T-cell (primary cell): ENCODE data around the gene CDK17. TPM values are rescaled to one million over a fixed set of nuclear protein-coding genes. Genes with fewer than 3 reads are reported as not detected.
A peak's percentile ranks its signal among the peaks of the same experiment; 100 is the strongest.

ENCODE experiments used
- ATAC-seq, 4 experiments: fragments of 200-7000 bp in 3 of 4; fragments of 150-1000 bp in 1 of 4; cut with Tn5 transposase; replicated peaks in 1 of 4; 1 replicate in 3 of 4; 2 replicates in 1 of 4; pipeline ENCODE4 v1.10.0; 2021; ENCODE audit warnings: moderate library complexity in 3 of 4, mild to moderate bottlenecking in 2 of 4, moderate number of reproducible peaks in 1 of 4
- CTCF ChIA-PET, 2 donors: fragments of 300-600 bp; sonication (Branson Sonifier 250); formaldehyde crosslinking; loops; one replicate each; lab custom pipeline; 2022; ENCODE audit warnings: antibody characterized with exemption in 2 of 2; lab: Charles Lee
- POLR2A ChIA-PET, 2 donors: fragments of 300-600 bp; sonication (Branson Sonifier 250); formaldehyde crosslinking; loops; one replicate each; lab custom pipeline; 2022; ENCODE audit warnings: antibody characterized with exemption in 2 of 2; lab: Charles Lee
- DNase-seq, 35 experiments: peaks; one replicate each; pipeline versions ENCODE4 v3.0.0 to v3.0.0-alpha.2; 2013 to 2023
- H3K27ac ChIP-seq: one replicate; pipeline ENCODE4 v1.5.1; 2013; ENCODE audit warnings: low read length
- H3K27me3 ChIP-seq, 2 experiments: replicated peaks in 1 of 2; 1 replicate in 1 of 2; 2 replicates in 1 of 2; pipeline versions ENCODE4 v1.6.1 to v1.7.0; 2013; ENCODE audit warnings: low read length in 1 of 2, mixed read lengths in 1 of 2; ENCODE audit not compliant: control insufficient read depth in 2 of 2, insufficient read depth in 2 of 2; ENCODE audit errors: extremely low read depth in 1 of 2
- H3K36me3 ChIP-seq, 2 donors: 1 replicate in 1 of 2; 2 replicates in 1 of 2; pipeline versions ENCODE4 v1.6.1 to v1.7.0; 2013; ENCODE audit warnings: low read length in 1 of 2; ENCODE audit not compliant: control insufficient read depth in 2 of 2, insufficient read depth in 1 of 2; ENCODE audit errors: extremely low read depth in 1 of 2
- H3K4me1 ChIP-seq, 2 experiments: 1 replicate in 1 of 2; 2 replicates in 1 of 2; pipeline versions ENCODE4 v1.6.1 to v1.7.0; 2013; ENCODE audit warnings: low read length in 2 of 2, mixed read lengths in 1 of 2; ENCODE audit not compliant: insufficient read depth in 2 of 2, control insufficient read depth in 1 of 2; ENCODE audit errors: extremely low read depth in 1 of 2
- H3K4me3 ChIP-seq, 2 donors: 1 replicate in 1 of 2; 2 replicates in 1 of 2; pipeline versions ENCODE4 v1.5.1 to v1.7.0; 2013; ENCODE audit warnings: mild to moderate bottlenecking in 2 of 2, low read length in 1 of 2, moderate library complexity in 1 of 2; ENCODE audit not compliant: control insufficient read depth in 1 of 2; ENCODE audit errors: extremely low read depth in 1 of 2
- H3K9me3 ChIP-seq: 2 replicates; pipeline ENCODE4 v1.7.0; 2013
- H3K27ac Mint-ChIP-seq, 2 donors: one replicate each; pipeline ENCODE4 v1.8.0; 2020 to 2021; ENCODE audit warnings: mild to moderate bottlenecking in 2 of 2, mixed read lengths in 2 of 2
- H3K27me3 Mint-ChIP-seq, 2 donors: one replicate each; pipeline ENCODE4 v1.8.0; 2021 to 2022; ENCODE audit warnings: mixed read lengths in 2 of 2
- H3K36me3 Mint-ChIP-seq: one replicate; pipeline ENCODE4 v1.8.0; 2021; ENCODE audit warnings: mixed read lengths
- H3K4me1 Mint-ChIP-seq, 3 donors: one replicate each; pipeline ENCODE4 v1.8.0; 2020 to 2022; ENCODE audit warnings: mixed read lengths in 3 of 3, mild to moderate bottlenecking in 1 of 3
- H3K4me3 Mint-ChIP-seq, 3 donors: one replicate each; pipeline ENCODE4 v1.8.0; 2020 to 2022; ENCODE audit warnings: mild to moderate bottlenecking in 3 of 3, mixed read lengths in 3 of 3, moderate library complexity in 3 of 3
- H3K9me3 Mint-ChIP-seq, 3 donors: one replicate each; pipeline ENCODE4 v1.8.0; 2020 to 2022; ENCODE audit warnings: mixed read lengths in 3 of 3
- WGBS: methylation state at CpG from one replicate; pipeline ENCODE4 v1.1.5; 2013; ENCODE audit warnings: missing lambda C conversion rate; ENCODE audit not compliant: insufficient coverage; 5-methylcytosine and 5-hydroxymethylcytosine counted together
- total RNA-seq, 35 experiments: library from RNA in 6 of 35; stranded (reverse) in 6 of 35; fragments of 120-200 nt in 1 of 35; gene quantifications; one replicate each; pipeline versions ENCODE4 v1.2.1 to v1.2.4 and lab custom pipeline; 2013 to 2026

Gene CDK17
- total RNA-seq, 5 donors from 2014 or later (not counting 1 experiment from before 2014, with no cell fraction given) = 56.4 to 114 (median 72.2) TPM

DNA sequence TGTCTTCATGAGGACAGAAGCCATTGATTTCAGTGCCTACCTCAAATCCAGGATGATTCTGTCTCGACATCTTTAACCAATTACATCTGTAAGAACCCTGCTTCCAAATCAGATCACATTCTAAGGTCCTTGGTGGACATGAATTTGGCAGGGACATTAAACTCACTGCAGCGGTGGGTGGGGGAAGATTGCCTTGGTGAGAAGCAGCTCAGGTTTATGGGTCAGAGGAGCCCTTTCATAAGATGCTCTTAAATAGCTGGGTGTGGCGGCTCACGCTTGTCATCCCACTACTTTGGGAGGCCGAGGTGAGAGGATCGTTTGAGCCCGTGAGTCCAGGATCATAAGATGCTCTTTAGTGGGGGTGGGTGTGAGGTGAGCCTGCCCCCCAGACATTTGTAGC is 163.2 kb downstream of the CDK17 start:
- Mint-ChIP-seq H3K4me3 (peak overlapping the region; percentile 7 to 54 (median 21)), H3K27me3 (no peaks in the 10 kb centered on the region), H3K27ac (peak overlapping the region; percentile 79 to 83), H3K9me3 (no peaks in the 10 kb centered on the region), H3K36me3 (peaks cover 40% of the 10 kb centered on the region), H3K4me1 (peaks cover 72 to 86% (median 75%) of the 10 kb centered on the region in 3 donors)
- Histone ChIP-seq H3K27me3 (no peaks in the 10 kb centered on the region), H3K36me3 (peaks cover under 1 to 5% of the 10 kb centered on the region in 2 donors), H3K4me1 (peaks cover 35 to 71% of the 10 kb centered on the region in 2 experiments), H3K4me3 (no peak overlapping the region), H3K9me3 (no peaks in the 10 kb centered on the region), H3K27ac (peak overlapping the region; percentile 48)
- ChIA-PET POLR2A (no interaction called here), CTCF (interaction anchor here (0.5 to 0.8 kb wide), 3 partner anchors 279 to 280 kb away, joined by 3 to 5 read pairs (median 4); no protein-coding TSS in a partner anchor)
- DNase-seq (no peak), ATAC-seq (no peak)
- WGBS = 80% methylated on average over 5 of the region's 7 CpGs

GRCh38 chr12:96236221-96236822 is 163.9 kb downstream of the CDK17 start:
- Histone ChIP-seq H3K4me1 (peaks cover 30 to 64% of the 10 kb centered on the region in 2 experiments), H3K27ac (peak overlapping the region; percentile 48), H3K4me3 (no peak overlapping the region), H3K36me3 (peaks cover 5 to 10% of the 10 kb centered on the region in 2 donors), H3K9me3 (no peaks in the 10 kb centered on the region), H3K27me3 (no peaks in the 10 kb centered on the region)
- Mint-ChIP-seq H3K36me3 (peaks cover 38% of the 10 kb centered on the region), H3K4me1 (peaks cover 66 to 83% (median 72%) of the 10 kb centered on the region in 3 donors), H3K9me3 (no peaks in the 10 kb centered on the region), H3K27me3 (no peaks in the 10 kb centered on the region), H3K4me3 (peak overlapping the region in 2 of 3 donors; percentile 13 to 54), H3K27ac (peak overlapping the region; percentile 79 to 83)
- ChIA-PET POLR2A (no interaction called here), CTCF (interaction anchor here (0.6 to 0.7 kb wide), 2 partner anchors 29 to 218 kb away, joined by 3 to 4 read pairs; no protein-coding TSS in a partner anchor)
- ATAC-seq (peak; percentile 42 to 78 (median 48)), DNase-seq (peak in 23 of 35 experiments; percentile 7 to 70 (median 30))
- 44% methylated on average over 11 of the region's 18 CpGs for WGBS

DNA sequence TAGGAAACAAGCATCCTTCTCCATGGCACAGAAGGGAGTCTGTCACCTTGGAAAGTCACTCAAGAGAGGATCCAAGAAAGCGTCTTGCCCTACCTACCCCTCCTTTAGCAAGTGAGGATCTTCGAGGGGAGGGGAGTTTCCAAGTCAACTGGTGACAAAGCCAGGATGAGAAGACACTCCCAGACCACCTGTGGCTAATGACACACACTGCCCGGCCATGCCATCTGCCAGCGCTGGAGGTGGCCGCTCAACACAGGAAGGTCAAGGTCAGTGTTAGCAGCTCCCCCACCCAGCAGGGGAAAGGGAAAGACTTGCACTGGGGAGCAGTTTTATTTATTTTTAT is 164.8 kb downstream of the CDK17 start:
- ChIA-PET POLR2A (no interaction called here), CTCF (interaction anchor here in 1 of 2 donors (0.6 to 0.7 kb wide), 2 partner anchors 30 to 282 kb away, joined by 3 read pairs; no protein-coding TSS in a partner anchor)
- Mint-ChIP-seq H3K4me3 (peak overlapping the region in 2 of 3 donors; percentile 39 to 54), H3K4me1 (peaks cover 58 to 76% (median 65%) of the 10 kb centered on the region in 3 donors), H3K27ac (peak overlapping the region; percentile 52 to 75), H3K9me3 (no peaks in the 10 kb centered on the region), H3K27me3 (no peaks in the 10 kb centered on the region), H3K36me3 (peaks cover 35% of the 10 kb centered on the region)
- peak overlapping the region; percentile 6 for H3K27ac ChIP-seq
- peaks cover 30 to 56% of the 10 kb centered on the region in 2 experiments for H3K4me1 ChIP-seq
- no CpG with 5 or more reads among the region's 5 CpGs for WGBS
- DNase-seq = no peak
- H3K9me3 ChIP-seq = no peaks in the 10 kb centered on the region
- ATAC-seq = no peak
- peaks cover 9 to 12% of the 10 kb centered on the region in 2 donors for H3K36me3 ChIP-seq
- H3K27me3 ChIP-seq = no peaks in the 10 kb centered on the region
- no peak overlapping the region for H3K4me3 ChIP-seq

GRCh38 chr12:96234591-96235483 is 165.4 kb downstream of the CDK17 start:
- 88% methylated on average over 11 of the region's 22 CpGs for WGBS
- POLR2A ChIA-PET = no interaction called here

GRCh38 chr12:96233939-96234461 is 166.2 kb downstream of the CDK17 start:
- Histone ChIP-seq H3K27me3 (no peaks in the 10 kb centered on the region), H3K4me3 (no peak overlapping the region), H3K4me1 (peaks cover 24 to 43% of the 10 kb centered on the region in 2 experiments), H3K9me3 (no peaks in the 10 kb centered on the region), H3K36me3 (peaks cover 11 to 12% of the 10 kb centered on the region in 2 donors), H3K27ac (no peak overlapping the region)
- ATAC-seq = no peak
- Mint-ChIP-seq H3K9me3 (no peaks in the 10 kb centered on the region), H3K4me1 (peaks cover 45 to 66% (median 58%) of the 10 kb centered on the region in 3 donors), H3K4me3 (no peak overlapping the region), H3K27me3 (no peaks in the 10 kb centered on the region), H3K27ac (peak overlapping the region in 1 of 2 donors; percentile 34), H3K36me3 (peaks cover 34% of the 10 kb centered on the region)
- WGBS = 96% methylated on average over 11 of the region's 15 CpGs
- CTCF ChIA-PET = no interaction called here
- POLR2A ChIA-PET = no interaction called here
- DNase-seq = no peak

More at GRCh38 chr12:96234591-96235483, 165.4 kb downstream of the CDK17 start:
- H3K9me3 Mint-ChIP-seq = no peaks in the 10 kb centered on the region
- H3K4me3 Mint-ChIP-seq = peak overlapping the region in 1 of 3 donors; percentile 54
- no peak overlapping the region for H3K4me3 ChIP-seq
- peaks cover 52 to 70% (median 60%) of the 10 kb centered on the region in 3 donors for H3K4me1 Mint-ChIP-seq
- peaks cover 11 to 12% of the 10 kb centered on the region in 2 donors for H3K36me3 ChIP-seq
- ATAC-seq = no peak
- H3K4me1 ChIP-seq = peaks cover 30 to 50% of the 10 kb centered on the region in 2 experiments
- H3K27me3 Mint-ChIP-seq = no peaks in the 10 kb centered on the region
- DNase-seq = no peak
- H3K9me3 ChIP-seq = no peaks in the 10 kb centered on the region
- H3K27ac ChIP-seq = peak overlapping the region; percentile 6
- H3K36me3 Mint-ChIP-seq = peaks cover 34% of the 10 kb centered on the region
- H3K27ac Mint-ChIP-seq = peak overlapping the region; percentile 52 to 75
- H3K27me3 ChIP-seq = no peaks in the 10 kb centered on the region
- CTCF ChIA-PET = interaction anchor here in 1 of 2 donors (0.6 kb wide), 1 partner anchor 282 kb away, joined by 3 read pairs; no protein-coding TSS in a partner anchor

DNA sequence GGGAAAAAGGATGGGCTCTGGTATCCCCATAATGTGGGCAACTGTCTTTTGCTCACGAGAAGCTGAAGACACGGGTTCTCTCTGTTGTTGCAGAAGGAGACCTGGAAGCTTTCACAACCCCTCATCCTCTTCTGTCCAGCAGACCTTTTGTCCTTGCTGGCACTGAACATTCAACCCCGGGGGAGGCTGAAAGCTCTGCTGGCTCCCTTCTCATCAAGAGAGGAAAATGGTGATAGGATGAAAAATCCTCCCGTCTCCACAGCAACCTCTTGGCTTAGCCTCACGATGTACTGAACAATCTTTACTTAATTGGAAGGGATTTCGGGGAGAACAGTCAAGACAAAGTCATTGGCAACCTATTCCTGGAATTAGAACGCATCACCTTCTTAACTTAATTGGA is 167.1 kb downstream of the CDK17 start:
- Histone ChIP-seq H3K4me1 (peaks cover 18 to 36% of the 10 kb centered on the region in 2 experiments), H3K36me3 (peaks cover 12 to 15% of the 10 kb centered on the region in 2 donors), H3K9me3 (no peaks in the 10 kb centered on the region), H3K27me3 (no peaks in the 10 kb centered on the region), H3K4me3 (no peak overlapping the region), H3K27ac (no peak overlapping the region)
- no peak overlapping the region for H3K4me3 Mint-ChIP-seq
- peaks cover 37% of the 10 kb centered on the region for H3K36me3 Mint-ChIP-seq
- peak overlapping the region in 1 of 2 donors; percentile 34 for H3K27ac Mint-ChIP-seq
- H3K9me3 Mint-ChIP-seq = no peaks in the 10 kb centered on the region
- H3K4me1 Mint-ChIP-seq = peaks cover 40 to 60% (median 54%) of the 10 kb centered on the region in 3 donors
- POLR2A ChIA-PET = no interaction called here
- no peaks in the 10 kb centered on the region for H3K27me3 Mint-ChIP-seq
- CTCF ChIA-PET = interaction anchor here in 1 of 2 donors (0.5 kb wide), 1 partner anchor 100 kb away, joined by 3 read pairs; no protein-coding TSS in a partner anchor
- no peak for ATAC-seq
- WGBS = 80% methylated on average over 1 of the region's 7 CpGs
- no peak for DNase-seq
